CD4-positive, alpha-beta T cell treated with Interleukin-1 beta for 1 hour (primary cell): ENCODE data around the gene OR5K3.

Experiments used
- DNase-seq, 2 donors: peaks; one replicate each; pipeline ENCODE4 v3.0.0-alpha.2; 2020 to 2022

Gene OR5K3

GRCh38 chr3:98434412-98434811, 43.9 kb downstream of the OR5K3 start:
- no peak for DNase-seq

- DNase-seq = no peak
Measured at GRCh38 chr3:98440283-98440682, 49.8 kb downstream of the OR5K3 start.
